Immature natural killer cell (primary cell): ENCODE measurements around the gene PHF3. TPM values are rescaled to one million over a fixed set of nuclear protein-coding genes. Genes with fewer than 3 reads are reported as not detected.
"Not testable (repeated sequence)": the region's sequence is repeated elsewhere in the genome, so short reads cannot be mapped to it uniquely, and the experiment has no call there.

Experiments
- DNase-seq, 3 donors: peaks; one replicate each; pipeline ENCODE4 v3.0.0; 2022; ENCODE audit warnings: mixed read lengths in 1 of 3
- H3K27ac Mint-ChIP-seq, 6 donors: one replicate each; pipeline ENCODE4 v1.8.0; 2020; ENCODE audit warnings: mixed read lengths in 6 of 6, mild to moderate bottlenecking in 5 of 6, inconsistent platforms in 4 of 6, moderate library complexity in 3 of 6
- H3K27me3 Mint-ChIP-seq, 3 donors: one replicate each; pipeline ENCODE4 v1.8.0; 2020 to 2021; ENCODE audit warnings: low read depth in 3 of 3, mild to moderate bottlenecking in 3 of 3, mixed read lengths in 3 of 3, moderate library complexity in 3 of 3, inconsistent platforms in 1 of 3
- H3K36me3 Mint-ChIP-seq, 3 donors: one replicate each; pipeline ENCODE4 v1.8.0; 2020; ENCODE audit warnings: mixed read lengths in 3 of 3, inconsistent platforms in 2 of 3, mild to moderate bottlenecking in 2 of 3
- H3K4me1 Mint-ChIP-seq, 2 donors: one replicate each; pipeline ENCODE4 v1.8.0; 2020; ENCODE audit warnings: inconsistent platforms in 2 of 2, mild to moderate bottlenecking in 2 of 2, mixed read lengths in 2 of 2, moderate library complexity in 1 of 2
- H3K4me3 Mint-ChIP-seq, 5 donors: one replicate each; pipeline ENCODE4 v1.8.0; 2020; ENCODE audit warnings: mild to moderate bottlenecking in 5 of 5, mixed read lengths in 5 of 5, inconsistent platforms in 3 of 5, moderate library complexity in 3 of 5
- H3K9me3 Mint-ChIP-seq, 6 donors: one replicate each; pipeline ENCODE4 v1.8.0; 2020; ENCODE audit warnings: mild to moderate bottlenecking in 6 of 6, mixed read lengths in 6 of 6, inconsistent platforms in 4 of 6, moderate library complexity in 3 of 6
- polyA plus RNA-seq, 3 donors: library from polyadenylated mRNA; unstranded; fragments of 300-500 nt; fragmentation: Illumina TruSeq; gene quantifications; one replicate each; pipeline ENCODE4 v1.2.3, GENCODE V29; 2021

PHF3 gene
- polyA plus RNA-seq, 3 donors from 2014 or later, result 4.9 to 31.9 (median 9.5) TPM

DNA sequence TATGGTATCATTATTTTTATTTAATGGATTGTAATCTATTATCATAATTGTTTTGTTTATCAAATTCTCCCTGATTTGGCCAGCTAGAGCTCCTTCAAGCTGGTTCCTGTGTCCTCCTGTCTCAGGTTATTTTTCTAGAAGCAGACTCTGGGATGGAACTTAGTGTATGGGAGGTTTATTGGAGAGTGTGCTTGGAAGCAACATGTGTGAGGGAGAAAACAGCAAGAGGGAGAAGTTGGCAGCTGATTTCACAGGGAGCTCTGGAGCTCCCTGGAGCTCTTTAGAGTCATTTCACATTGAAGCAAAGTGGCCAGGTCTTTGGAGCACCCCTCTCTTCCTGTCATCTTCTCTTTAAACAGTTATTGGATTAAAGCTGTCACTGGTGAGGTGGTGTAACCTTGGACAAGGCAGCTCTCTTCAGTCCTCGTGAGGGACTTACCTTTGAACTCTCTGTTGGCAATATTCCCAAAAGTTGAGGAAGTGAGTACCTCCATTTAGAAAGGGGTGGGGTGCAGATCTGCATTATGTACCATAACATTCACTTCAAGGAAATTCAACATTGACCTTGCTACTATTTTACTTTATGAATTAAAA lies 103.6 kb downstream of the PHF3 start:
- H3K4me3 Mint-ChIP-seq, result no peak overlapping the region
- H3K27me3 Mint-ChIP-seq, result peaks cover 0 to 2% (median 1%) of the 10 kb centered on the region in 3 donors
- no peak for DNase-seq

DNA sequence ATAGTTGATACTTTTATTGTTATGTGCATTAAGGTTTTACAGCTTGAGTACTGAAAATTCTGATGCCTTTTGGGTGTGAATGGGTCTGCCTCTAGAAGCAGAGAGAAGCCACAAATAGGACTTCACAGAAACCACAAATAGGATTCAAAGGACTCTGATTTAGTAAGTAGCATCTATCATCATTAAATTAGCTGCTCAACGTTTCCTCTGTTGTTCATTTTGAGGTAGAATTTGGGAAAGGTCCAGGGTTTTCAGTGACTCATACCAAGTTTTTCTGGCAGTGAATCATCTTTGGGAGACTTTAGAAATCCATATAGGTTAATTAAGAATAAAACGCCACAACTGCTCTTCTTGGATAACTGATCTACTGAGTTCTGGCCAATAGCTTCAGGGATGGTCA lies 105.1 kb downstream of the PHF3 start:
- Mint-ChIP-seq H3K27me3 (peaks cover 0 to 2% (median 1%) of the 10 kb centered on the region in 3 donors), H3K27ac (no peak overlapping the region), H3K36me3 (no peaks in the 10 kb centered on the region), H3K4me1 (peaks cover 1 to 4% of the 10 kb centered on the region in 2 donors), H3K9me3 (peaks cover 0 to 7% (median 4%) of the 10 kb centered on the region in 6 donors), H3K4me3 (no peak overlapping the region)
- DNase-seq, result no peak

More for the DNA sequence above, 103.6 kb downstream of the PHF3 start:
- H3K4me1 Mint-ChIP-seq, result peaks cover 1 to 4% of the 10 kb centered on the region in 2 donors
- no peaks in the 10 kb centered on the region for H3K36me3 Mint-ChIP-seq
- no peak overlapping the region for H3K27ac Mint-ChIP-seq
- H3K9me3 Mint-ChIP-seq, result peaks cover 0 to 7% (median 4%) of the 10 kb centered on the region in 6 donors

DNA sequence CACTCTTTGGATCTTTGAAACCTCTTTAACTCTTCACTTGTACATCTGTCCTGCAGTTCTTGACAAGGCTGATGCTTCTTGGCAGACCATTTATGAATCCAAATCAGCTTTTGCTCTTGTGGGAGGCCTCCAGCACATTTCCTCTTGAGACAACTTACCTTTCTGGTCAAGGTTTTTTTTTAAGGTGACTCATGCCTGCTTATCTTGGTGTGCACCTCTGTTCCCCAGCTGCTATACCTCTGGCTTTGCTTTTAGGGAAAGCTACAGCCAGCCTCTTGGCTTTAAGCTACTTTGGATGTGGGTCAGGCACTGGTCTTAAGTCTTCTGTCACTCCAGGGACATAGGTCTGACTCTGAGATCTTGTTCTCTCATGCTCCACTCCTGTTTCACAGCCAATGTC lies 106.5 kb downstream of the PHF3 start:
- peaks cover 0 to 2% (median 1%) of the 10 kb centered on the region in 3 donors for H3K27me3 Mint-ChIP-seq
- no peaks in the 10 kb centered on the region for H3K36me3 Mint-ChIP-seq
- no peak for DNase-seq
- H3K4me3 Mint-ChIP-seq, result no peak overlapping the region
- no peak overlapping the region for H3K27ac Mint-ChIP-seq
- peaks cover 1 to 4% of the 10 kb centered on the region in 2 donors for H3K4me1 Mint-ChIP-seq
- peaks cover 0 to 8% (median 5%) of the 10 kb centered on the region in 6 donors for H3K9me3 Mint-ChIP-seq

DNA sequence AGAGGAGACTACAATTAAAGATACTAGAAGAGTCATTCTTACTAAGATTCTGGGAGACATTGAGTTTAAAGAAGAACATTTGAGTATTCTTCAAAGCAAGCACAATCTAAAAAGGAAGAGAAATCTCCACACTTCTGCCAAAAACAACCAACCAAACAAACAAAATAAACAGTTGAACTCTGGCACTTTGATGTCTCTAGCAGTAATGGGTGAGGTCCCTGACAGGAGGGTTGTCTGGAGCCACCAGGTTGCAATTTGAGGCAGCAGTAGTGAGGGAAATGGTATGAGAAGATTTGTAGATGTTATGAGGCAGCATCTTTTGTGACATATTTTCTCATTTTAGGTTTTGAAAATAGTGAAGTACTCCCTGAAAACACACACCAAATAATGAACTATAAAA lies 108.1 kb downstream of the PHF3 start:
- DNase-seq, result no peak
- Mint-ChIP-seq H3K36me3 (peaks cover 0 to 4% (median 4%) of the 10 kb centered on the region in 3 donors), H3K4me3 (no peak overlapping the region), H3K27ac (no peak overlapping the region), H3K9me3 (peaks cover 0 to 12% (median 7%) of the 10 kb centered on the region in 6 donors), H3K4me1 (peaks cover 1 to 4% of the 10 kb centered on the region in 2 donors), H3K27me3 (peaks cover 1 to 4% (median 2%) of the 10 kb centered on the region in 3 donors)

DNA sequence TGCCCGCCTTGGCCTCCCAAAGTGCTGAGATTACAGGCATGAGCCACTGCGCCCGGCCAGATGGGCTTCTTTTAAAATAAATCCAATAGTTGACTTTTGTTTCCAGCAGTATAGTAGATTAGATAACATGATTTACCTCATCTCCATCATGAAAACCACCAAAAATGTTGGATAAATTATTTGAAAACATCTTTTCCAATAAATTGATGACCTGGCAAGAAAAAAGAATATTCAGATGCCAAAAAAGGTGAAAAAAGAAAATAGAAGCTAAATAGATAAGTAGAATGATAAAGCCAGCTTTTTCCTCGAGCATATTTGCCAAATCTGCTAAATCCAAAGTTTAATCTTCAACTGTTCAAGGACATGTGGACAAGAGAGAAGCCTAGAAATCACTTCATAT lies 109.2 kb downstream of the PHF3 start:
- no peak for DNase-seq
- Mint-ChIP-seq H3K27me3 (peaks cover 2 to 4% (median 4%) of the 10 kb centered on the region in 3 donors), H3K4me1 (peaks cover 1 to 4% of the 10 kb centered on the region in 2 donors), H3K9me3 (peaks cover 0 to 6% (median 5%) of the 10 kb centered on the region in 6 donors), H3K36me3 (peaks cover 2 to 10% (median 4%) of the 10 kb centered on the region in 3 donors), H3K27ac (no peak overlapping the region), H3K4me3 (no peak overlapping the region)

DNA sequence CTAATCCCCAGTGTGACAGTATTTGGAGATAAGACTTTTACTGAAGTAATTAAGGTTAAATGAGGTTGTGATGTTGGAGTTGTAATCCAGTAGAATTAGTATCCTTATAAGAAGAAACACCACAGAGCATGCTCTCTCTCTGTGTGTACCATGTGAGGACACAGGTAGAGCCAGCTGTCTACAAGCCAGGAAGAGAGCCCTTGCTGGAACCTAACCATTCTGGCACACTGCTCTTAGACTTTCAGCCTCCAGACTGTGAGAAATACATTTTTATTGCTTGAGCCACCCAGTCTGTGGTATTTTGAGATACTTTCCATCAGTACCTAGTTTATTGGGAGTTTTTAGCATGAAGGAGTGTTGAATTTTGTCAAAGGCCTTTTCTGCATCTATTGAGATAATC lies 110.2 kb downstream of the PHF3 start:
- no peaks in the 10 kb centered on the region for H3K4me1 Mint-ChIP-seq
- H3K27ac Mint-ChIP-seq, result no peak overlapping the region
- DNase-seq, result no peak
- H3K9me3 Mint-ChIP-seq, result peaks cover 0 to 6% (median 5%) of the 10 kb centered on the region in 6 donors
- no peak overlapping the region for H3K4me3 Mint-ChIP-seq
- H3K27me3 Mint-ChIP-seq, result peaks cover 0 to 5% (median 4%) of the 10 kb centered on the region in 3 donors
- peaks cover 4 to 10% (median 9%) of the 10 kb centered on the region in 3 donors for H3K36me3 Mint-ChIP-seq

DNA sequence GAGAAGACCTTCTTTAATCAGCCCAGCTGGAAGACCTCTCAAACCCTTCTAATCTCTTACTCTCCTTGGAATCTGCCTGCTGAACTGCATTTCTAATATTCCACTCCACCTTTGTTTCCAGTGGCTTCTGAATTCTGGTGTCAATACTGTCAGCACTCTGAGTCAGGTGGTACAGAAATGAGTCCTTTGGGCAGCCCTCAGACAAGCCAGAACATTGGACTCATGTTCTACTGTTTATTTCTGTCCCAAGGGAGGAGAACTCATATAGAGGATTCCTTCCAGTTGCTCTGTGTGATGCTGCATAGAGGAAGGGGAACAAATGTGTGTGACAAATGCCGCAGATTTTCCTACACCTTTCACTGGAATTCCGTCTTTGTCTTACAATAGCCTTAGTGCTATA lies 114.8 kb downstream of the PHF3 start:
- Mint-ChIP-seq H3K27me3 (peaks cover 0 to 7% (median 3%) of the 10 kb centered on the region in 3 donors), H3K4me3 (no peak overlapping the region), H3K4me1 (no peaks in the 10 kb centered on the region), H3K27ac (no peak overlapping the region), H3K9me3 (peaks cover 0 to 7% (median 5%) of the 10 kb centered on the region in 6 donors), H3K36me3 (peaks cover 7 to 11% (median 10%) of the 10 kb centered on the region in 3 donors)
- DNase-seq, result no peak

DNA sequence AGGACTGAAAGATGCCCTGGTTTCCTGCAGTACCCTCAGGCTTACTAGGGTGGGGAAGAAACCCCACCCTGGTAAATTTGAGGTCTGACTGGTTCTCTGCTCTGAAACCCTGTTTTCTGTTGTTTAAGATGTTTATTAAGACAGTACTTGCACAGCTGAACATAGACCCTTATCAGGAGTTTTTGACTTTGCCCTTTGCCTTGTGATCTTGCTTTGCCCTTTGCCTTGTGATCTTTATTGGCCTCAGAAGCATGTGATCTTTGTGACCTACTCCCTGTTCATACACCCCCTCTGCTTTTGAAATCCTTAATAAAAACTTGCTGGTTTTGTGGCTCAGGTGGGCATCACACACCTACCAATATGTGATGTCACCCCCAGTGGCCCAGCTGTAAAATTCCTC lies 121.7 kb downstream of the PHF3 start:
- H3K4me3 Mint-ChIP-seq, result not testable (repeated sequence)

DNA sequence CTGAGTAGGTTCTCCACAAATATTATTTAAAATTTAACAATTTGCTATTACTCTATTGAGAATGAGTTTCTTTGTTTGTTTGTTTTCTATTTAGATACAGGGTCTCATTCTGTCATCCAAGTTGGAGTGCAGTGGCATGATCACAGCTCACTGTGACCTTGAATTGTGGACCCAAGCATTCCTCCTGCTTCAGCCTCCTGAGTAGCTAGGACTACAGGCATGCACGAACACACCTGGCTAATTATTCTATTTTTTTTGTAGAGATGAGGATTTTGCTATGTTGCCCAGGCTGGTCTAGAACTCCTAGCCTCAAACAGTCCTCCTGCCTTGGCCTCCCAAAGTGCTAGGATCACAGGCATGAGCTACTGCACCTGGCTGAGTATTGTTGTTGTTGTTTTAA lies 122.2 kb downstream of the PHF3 start:
- Mint-ChIP-seq H3K36me3 (peaks cover 6 to 16% (median 10%) of the 10 kb centered on the region in 3 donors), H3K4me3 (no peak overlapping the region), H3K4me1 (no peaks in the 10 kb centered on the region), H3K9me3 (peaks cover 5 to 23% (median 13%) of the 10 kb centered on the region in 6 donors), H3K27ac (no peak overlapping the region), H3K27me3 (no peaks in the 10 kb centered on the region)
- no peak for DNase-seq

More for the DNA sequence above, 121.7 kb downstream of the PHF3 start:
- not testable (repeated sequence) for DNase-seq, H3K27ac Mint-ChIP-seq, H3K4me1 Mint-ChIP-seq, H3K27me3 Mint-ChIP-seq
- Mint-ChIP-seq H3K36me3 (peaks cover 6 to 16% (median 10%) of the 10 kb centered on the region in 3 donors), H3K9me3 (peaks cover 5 to 23% (median 13%) of the 10 kb centered on the region in 6 donors)

DNA sequence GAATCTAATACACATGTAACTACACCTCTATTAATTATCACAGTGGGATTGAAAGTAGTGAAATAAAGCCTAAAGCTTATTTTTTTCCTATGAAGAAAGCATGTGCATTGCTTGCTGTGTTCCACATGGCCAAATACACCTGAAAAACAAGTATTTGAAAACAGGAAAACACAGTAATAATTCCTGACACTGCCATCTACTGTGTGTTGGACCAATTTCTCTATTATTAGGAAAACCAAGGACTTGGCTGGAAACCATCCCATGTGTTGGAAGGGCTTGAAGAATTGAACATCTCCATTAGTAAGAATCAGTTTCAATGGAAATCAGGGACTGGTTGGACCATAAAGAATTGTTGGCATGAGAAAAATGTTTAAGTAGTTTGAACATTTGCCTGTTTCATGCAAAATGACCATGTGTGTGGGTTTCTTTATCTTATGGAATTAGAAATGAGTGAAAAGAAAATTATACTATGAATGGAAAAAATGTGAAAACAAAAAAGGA lies 124.1 kb downstream of the PHF3 start:
- no peak overlapping the region for H3K27ac Mint-ChIP-seq
- peaks cover 5 to 23% (median 13%) of the 10 kb centered on the region in 6 donors for H3K9me3 Mint-ChIP-seq
- H3K4me1 Mint-ChIP-seq, result no peaks in the 10 kb centered on the region
- DNase-seq, result no peak
- H3K4me3 Mint-ChIP-seq, result no peak overlapping the region
- H3K36me3 Mint-ChIP-seq, result peaks cover 6 to 16% (median 10%) of the 10 kb centered on the region in 3 donors
- peaks cover 0 to 2% (median 0%) of the 10 kb centered on the region in 3 donors for H3K27me3 Mint-ChIP-seq

DNA sequence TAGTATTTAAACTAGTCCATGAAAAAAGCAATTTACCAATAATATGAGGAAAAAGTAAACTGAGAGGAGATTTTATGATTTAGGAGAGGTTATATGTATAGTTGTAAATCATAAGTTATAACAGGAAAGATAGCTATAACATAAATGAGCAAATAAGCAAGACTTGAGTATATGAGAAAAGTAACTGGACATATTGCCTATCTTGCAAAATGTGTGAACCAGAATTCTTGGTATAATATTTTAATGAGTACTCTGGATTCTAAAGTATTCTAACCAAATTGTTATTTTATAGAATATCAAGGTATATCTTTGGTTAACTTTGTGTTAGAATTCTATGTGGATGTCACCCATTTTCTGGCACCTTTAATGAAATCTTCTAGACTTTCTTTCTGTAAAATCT lies 124.6 kb downstream of the PHF3 start:
- Mint-ChIP-seq H3K4me1 (no peaks in the 10 kb centered on the region), H3K27me3 (peaks cover 2 to 3% (median 3%) of the 10 kb centered on the region in 3 donors), H3K27ac (no peak overlapping the region), H3K4me3 (no peak overlapping the region), H3K36me3 (peaks cover 3 to 16% (median 10%) of the 10 kb centered on the region in 3 donors), H3K9me3 (peaks cover 3 to 23% (median 13%) of the 10 kb centered on the region in 6 donors)
- no peak for DNase-seq

DNA sequence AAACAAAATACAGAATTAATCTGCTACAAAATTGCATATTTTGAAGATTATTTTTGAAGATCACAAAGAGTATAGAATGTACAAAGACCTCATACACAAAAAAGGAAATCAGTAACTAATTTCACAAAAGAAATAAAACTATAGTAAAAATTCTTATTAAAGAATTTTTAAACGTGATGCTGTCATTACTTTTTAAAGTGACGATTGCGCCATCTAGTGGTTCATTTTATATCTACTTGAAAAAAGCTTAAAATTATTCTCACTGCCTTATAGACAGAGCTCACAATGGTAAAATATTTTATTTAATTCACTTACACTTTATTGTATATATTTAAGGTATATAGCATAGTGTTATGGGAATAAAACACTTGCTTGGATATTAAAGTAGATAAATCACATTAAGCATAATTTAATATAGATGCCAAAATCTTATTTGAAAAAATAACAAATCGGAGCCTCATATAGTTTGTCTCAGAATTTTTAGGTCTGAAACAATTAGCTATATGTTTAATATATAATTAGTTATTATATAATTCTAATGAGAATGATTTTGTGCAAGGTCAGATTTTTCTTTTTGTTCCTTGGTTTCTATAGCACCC lies 128.8 kb downstream of the PHF3 start:
- H3K4me1 Mint-ChIP-seq, result no peaks in the 10 kb centered on the region
- H3K36me3 Mint-ChIP-seq, result no peaks in the 10 kb centered on the region
- DNase-seq, result peak; percentile 32 to 46 (median 35)
- H3K27me3 Mint-ChIP-seq, result peaks cover 3 to 8% (median 8%) of the 10 kb centered on the region in 3 donors
- no peak overlapping the region for H3K4me3 Mint-ChIP-seq
- no peak overlapping the region for H3K27ac Mint-ChIP-seq
- no peaks in the 10 kb centered on the region for H3K9me3 Mint-ChIP-seq
